ENCODE data around the gene SCN8A.

DNA sequence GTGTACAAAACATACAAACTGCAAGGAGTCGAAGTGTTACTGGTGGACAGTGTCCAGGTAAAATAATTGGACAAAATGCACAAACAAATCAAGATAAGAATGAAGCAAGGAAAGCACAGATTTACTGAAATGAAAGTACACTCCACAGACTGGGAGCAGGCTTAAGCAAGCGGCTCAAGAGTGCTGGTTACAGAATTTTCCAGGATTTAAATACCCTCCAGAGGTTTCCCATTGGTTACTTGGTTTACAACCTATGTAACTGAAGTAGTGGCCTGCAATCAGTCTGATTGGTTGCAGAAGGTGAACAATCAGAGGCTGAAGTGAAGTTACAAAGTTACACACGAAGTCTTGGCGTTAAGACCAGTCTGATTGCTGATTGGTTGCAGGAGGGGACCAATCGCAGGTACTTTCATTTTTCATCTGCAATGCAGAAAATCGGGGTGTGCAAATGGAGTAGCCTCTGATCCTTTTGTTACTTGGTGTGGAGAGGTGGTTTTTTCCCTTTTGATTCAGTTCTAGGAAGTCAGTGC, 11.6 kb upstream of the SCN8A start:
- TF ChIP-seq CTCF (IDR thresholded peaks at IDR 0.05), result no peak
- no peak for TF ChIP-seq POLR2A (IDR thresholded peaks at IDR 0.05)
- no peak for TF ChIP-seq POLR2AphosphoS5 (IDR thresholded peaks at IDR 0.05)

All from breast epithelium (tissue), 3 donors.